Heart left ventricle (tissue), 13 donors: ENCODE data around the gene CDKL2.

ENCODE experiments used
- POLR2A ChIP-seq, 2 donors: fragments of 450-650 bp; IDR thresholded peaks; one replicate each; pipeline ENCODE4 v1.6.1; 2017; ENCODE audit warnings: antibody characterized with exemption in 2 of 2, mild to moderate bottlenecking in 2 of 2, moderate library complexity in 2 of 2
- TF ChIP-seq, protein P1 (sequence below), 12 donors: fragments of 200-600 bp; sonication (generic) in 4 of 12; IDR thresholded peaks; one replicate each; pipeline versions ENCODE4 v1.5.0 to v1.8.0; 2018 to 2022; ENCODE audit warnings: antibody characterized with exemption in 12 of 12, mild to moderate bottlenecking in 5 of 12
- donor health status: ischemic (EF 13 %, LVEDD 7.1; RV severe dilation, severe dysfunction).
- donor health status: DM: no; HTN: yes; CAD: no.
- donor health status: DM: no; HTN: no; CAD: no.
- donor health status: ischemic (EF 25% LVEDD 6.9; RV normal size, moderate dysfunction).
- donor health status: ischemic (EF 25% LVEDD 5.7; RV mildly dilated, moderate dysfunction).
- donor health status: ischemic (EF 35%, LVEDD 5.7; RV mildly dilated, moderate dysfunction).
- donor health status: nonischemic (EF 11% LVEDD 7.7; RV severe dilation, severe dysfunction).
- donor health status: DM: yes; HTN: yes; CAD: no.
- donor health status: PGD.
- donor health status: ischemic (EF 29% LVEDD 5.4; RV normal size, mild dysfunction).
- donor health status: nonischemic (EF 23%, LVEDD 6.1; RV moderate dilation, normal function).

- no peak for TF ChIP-seq POLR2A (IDR thresholded peaks at IDR 0.05)
- TF ChIP-seq, protein P1, sequence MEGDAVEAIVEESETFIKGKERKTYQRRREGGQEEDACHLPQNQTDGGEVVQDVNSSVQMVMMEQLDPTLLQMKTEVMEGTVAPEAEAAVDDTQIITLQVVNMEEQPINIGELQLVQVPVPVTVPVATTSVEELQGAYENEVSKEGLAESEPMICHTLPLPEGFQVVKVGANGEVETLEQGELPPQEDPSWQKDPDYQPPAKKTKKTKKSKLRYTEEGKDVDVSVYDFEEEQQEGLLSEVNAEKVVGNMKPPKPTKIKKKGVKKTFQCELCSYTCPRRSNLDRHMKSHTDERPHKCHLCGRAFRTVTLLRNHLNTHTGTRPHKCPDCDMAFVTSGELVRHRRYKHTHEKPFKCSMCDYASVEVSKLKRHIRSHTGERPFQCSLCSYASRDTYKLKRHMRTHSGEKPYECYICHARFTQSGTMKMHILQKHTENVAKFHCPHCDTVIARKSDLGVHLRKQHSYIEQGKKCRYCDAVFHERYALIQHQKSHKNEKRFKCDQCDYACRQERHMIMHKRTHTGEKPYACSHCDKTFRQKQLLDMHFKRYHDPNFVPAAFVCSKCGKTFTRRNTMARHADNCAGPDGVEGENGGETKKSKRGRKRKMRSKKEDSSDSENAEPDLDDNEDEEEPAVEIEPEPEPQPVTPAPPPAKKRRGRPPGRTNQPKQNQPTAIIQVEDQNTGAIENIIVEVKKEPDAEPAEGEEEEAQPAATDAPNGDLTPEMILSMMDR (IDR thresholded peaks at IDR 0.05): no peak
These were observed 8.9 kb upstream of the CDKL2 start for GRCh38 chr4:75639124-75639695.
